GM10266 (cell line): Measurements from ENCODE around the gene TMPRSS3.

Experiments
- DNase-seq: peaks from one replicate; pipeline ENCODE4 v3.0.0; 2012; ENCODE audit errors: extremely low spot score
- TF ChIP-seq, protein P1 (sequence below): IDR thresholded peaks from 2 replicates; pipeline ENCODE4 v1.5.1; 2012; ENCODE audit warnings: mild to moderate bottlenecking, low read depth; ENCODE audit not compliant: control insufficient read depth, insufficient read depth; ENCODE audit errors: missing control alignments

TMPRSS3 gene

DNA sequence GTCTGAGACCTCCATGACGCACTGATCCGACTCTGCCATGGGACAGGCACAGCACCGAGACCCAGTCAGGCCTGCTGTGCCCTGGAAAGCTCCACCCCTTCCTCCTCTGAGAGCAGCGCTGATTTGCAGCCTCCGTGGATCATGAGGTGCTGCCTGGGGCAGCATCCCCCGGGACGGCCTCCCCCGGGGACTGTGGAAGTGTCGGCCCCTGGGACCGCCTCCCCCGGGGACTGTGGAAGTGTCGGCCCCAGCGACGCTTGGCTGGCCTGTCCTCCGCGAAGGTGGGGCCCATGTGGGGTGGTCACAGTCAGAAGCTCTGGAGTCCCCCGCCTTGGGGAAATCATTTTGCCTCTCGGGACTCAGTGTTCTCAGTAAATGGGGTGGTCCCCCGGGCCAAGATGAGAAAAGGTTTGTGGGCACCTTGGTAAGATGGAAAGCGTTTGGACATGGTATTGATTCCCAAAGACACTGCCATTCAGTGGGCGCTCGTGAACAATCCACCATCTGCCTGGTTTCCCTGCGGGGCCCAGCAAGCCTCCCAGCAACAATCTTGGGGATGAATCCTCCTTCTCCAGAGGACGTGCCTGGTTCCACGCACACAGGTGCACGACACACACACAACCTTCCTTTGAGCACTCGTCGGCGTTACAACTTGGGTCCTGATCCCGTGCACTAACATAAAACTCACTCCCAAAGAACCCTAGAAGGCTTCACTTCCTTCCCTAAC, 48.1 kb downstream of the TMPRSS3 start:
- TF ChIP-seq, protein P1, sequence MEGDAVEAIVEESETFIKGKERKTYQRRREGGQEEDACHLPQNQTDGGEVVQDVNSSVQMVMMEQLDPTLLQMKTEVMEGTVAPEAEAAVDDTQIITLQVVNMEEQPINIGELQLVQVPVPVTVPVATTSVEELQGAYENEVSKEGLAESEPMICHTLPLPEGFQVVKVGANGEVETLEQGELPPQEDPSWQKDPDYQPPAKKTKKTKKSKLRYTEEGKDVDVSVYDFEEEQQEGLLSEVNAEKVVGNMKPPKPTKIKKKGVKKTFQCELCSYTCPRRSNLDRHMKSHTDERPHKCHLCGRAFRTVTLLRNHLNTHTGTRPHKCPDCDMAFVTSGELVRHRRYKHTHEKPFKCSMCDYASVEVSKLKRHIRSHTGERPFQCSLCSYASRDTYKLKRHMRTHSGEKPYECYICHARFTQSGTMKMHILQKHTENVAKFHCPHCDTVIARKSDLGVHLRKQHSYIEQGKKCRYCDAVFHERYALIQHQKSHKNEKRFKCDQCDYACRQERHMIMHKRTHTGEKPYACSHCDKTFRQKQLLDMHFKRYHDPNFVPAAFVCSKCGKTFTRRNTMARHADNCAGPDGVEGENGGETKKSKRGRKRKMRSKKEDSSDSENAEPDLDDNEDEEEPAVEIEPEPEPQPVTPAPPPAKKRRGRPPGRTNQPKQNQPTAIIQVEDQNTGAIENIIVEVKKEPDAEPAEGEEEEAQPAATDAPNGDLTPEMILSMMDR: no peak
- DNase-seq: no peak

- DNase-seq: no peak
- TF ChIP-seq, protein P1: no peak
Measured at GRCh38 chr21:42346866-42347600, 48.8 kb downstream of the TMPRSS3 start.

GRCh38 chr21:42346441-42346840, 49.4 kb downstream of the TMPRSS3 start:
- TF ChIP-seq, protein P1: no peak
- no peak for DNase-seq

DNA sequence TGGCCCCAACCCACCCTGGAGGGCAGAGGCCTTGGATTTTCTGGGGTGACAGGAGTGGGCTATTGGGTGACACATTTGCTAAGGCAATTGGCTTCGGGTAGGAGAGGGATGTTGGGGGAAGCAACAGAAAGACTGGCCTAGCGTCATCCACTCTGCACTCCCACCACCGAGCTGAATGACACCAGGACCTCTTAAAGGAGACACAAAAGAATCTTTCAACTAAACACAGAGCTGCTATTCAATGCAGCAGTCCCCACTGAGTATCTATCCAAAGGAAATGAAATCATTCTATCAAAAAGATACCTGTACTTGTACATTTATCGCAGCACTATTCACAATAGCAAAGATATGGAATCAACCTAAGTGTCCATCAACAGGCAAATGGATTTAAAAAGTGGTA, 51.2 kb downstream of the TMPRSS3 start:
- no peak for DNase-seq
- TF ChIP-seq, protein P1: no peak

GRCh38 chr21:42343963-42344510, 51.8 kb downstream of the TMPRSS3 start:
- no peak for DNase-seq
- TF ChIP-seq, protein P1: no peak

- DNase-seq: no peak
- TF ChIP-seq, protein P1: no peak
Measured at GRCh38 chr21:42343556-42343955, 52.3 kb downstream of the TMPRSS3 start.

GRCh38 chr21:42343101-42343500, 52.8 kb downstream of the TMPRSS3 start:
- no peak for DNase-seq
- TF ChIP-seq, protein P1: no peak
